Endothelial cell of umbilical vein (primary cell): ENCODE data around the gene ARHGAP28. TPM values are rescaled to one million over a fixed set of nuclear protein-coding genes. Genes with fewer than 3 reads are reported as not detected.

Experiments
- BruUV-seq: library from RNA; stranded (reverse); fragments of 400-500 nt; replicated peaks from 2 replicates; lab custom pipeline; 2021; lab: Mats Ljungman, UMichigan
- CTCF ChIA-PET: fragments of 300-600, 350-600 bp; sonication (Branson Sonifier 250); formaldehyde crosslinking; loops from one replicate; lab custom pipeline; 2021; ENCODE audit warnings: antibody characterized with exemption, inconsistent platforms; lab: Charles Lee
- POLR2A ChIA-PET: fragments of 300-600, 350-600 bp; sonication (Branson Sonifier 250); formaldehyde crosslinking; loops from one replicate; lab custom pipeline; 2021; ENCODE audit warnings: antibody characterized with exemption, inconsistent platforms; lab: Charles Lee
- DNase-seq: peaks from one replicate; pipeline ENCODE4 v3.0.0-alpha.2; 2011; ENCODE audit warnings: low read depth, low spot score
- FAIRE-seq: peaks from 2 replicates; lab custom pipeline; 2011; peaks lifted over from hg19 to GRCh38; lab: Jason Lieb, UNC
- H2AFZ ChIP-seq: 2 replicates; pipeline ENCODE4 v1.6.0; 2012; ENCODE audit warnings: low read depth, low read length, control low read depth, inconsistent platforms
- H3K27ac ChIP-seq: 2 replicates; pipeline ENCODE4 v1.5.1; 2011; ENCODE audit warnings: low read depth, mild to moderate bottlenecking, control low read depth, low read length, moderate library complexity; ENCODE audit not compliant: insufficient read depth
- H3K27me3 ChIP-seq, 2 experiments: 2 replicates each; pipeline versions ENCODE4 v1.6.0 to v1.6.1; 2011; ENCODE audit warnings: low read length in 2 of 2, mixed read lengths in 1 of 2; ENCODE audit not compliant: control insufficient read depth in 2 of 2, insufficient read depth in 2 of 2
- H3K36me3 ChIP-seq, 2 experiments: 2 replicates in 1 of 2; 3 replicates in 1 of 2; pipeline ENCODE4 v1.5.1; 2011; ENCODE audit warnings: low read length in 2 of 2, mild to moderate bottlenecking in 1 of 2, moderate library complexity in 1 of 2; ENCODE audit not compliant: control insufficient read depth in 2 of 2, insufficient read depth in 2 of 2; ENCODE audit errors: extremely low read depth in 1 of 2
- H3K4me1 ChIP-seq: 3 replicates; pipeline ENCODE4 v1.5.1; 2011; ENCODE audit warnings: mild to moderate bottlenecking, low read length; ENCODE audit not compliant: control insufficient read depth, insufficient read depth; ENCODE audit errors: extremely low read depth
- H3K4me2 ChIP-seq: 2 replicates; pipeline ENCODE4 v1.6.1; 2011; ENCODE audit warnings: low read length, control low read depth, mixed read lengths; ENCODE audit not compliant: insufficient read depth
- H3K4me3 ChIP-seq, 3 experiments: fragments of 200-600 bp in 1 of 3; sonication (generic), shearing (Covaris generic) in 1 of 3; replicated peaks in 1 of 3; 2 replicates each; pipeline ENCODE4 v1.5.1; 2011 to 2016; ENCODE audit warnings: control low read depth in 3 of 3, low read length in 3 of 3, mild to moderate bottlenecking in 2 of 3, inconsistent platforms in 1 of 3, low read depth in 1 of 3, moderate library complexity in 1 of 3; ENCODE audit not compliant: insufficient read depth in 1 of 3
- H3K79me2 ChIP-seq: 2 replicates; pipeline ENCODE4 v1.6.0; 2012; ENCODE audit warnings: low read length, inconsistent platforms; ENCODE audit not compliant: control insufficient read depth, insufficient read depth
- H3K9ac ChIP-seq: replicated peaks from 2 replicates; pipeline ENCODE3; 2011; ENCODE audit warnings: low read length, control low read depth; ENCODE audit not compliant: insufficient read depth; ENCODE audit errors: extremely low read depth
- H3K9me1 ChIP-seq: replicated peaks from 3 replicates; pipeline ENCODE4 v1.6.0; 2011; ENCODE audit warnings: mild to moderate bottlenecking, low read length; ENCODE audit not compliant: control insufficient read depth, insufficient read depth; ENCODE audit errors: extremely low read depth
- H3K9me3 ChIP-seq: replicated peaks from 2 replicates; pipeline ENCODE4 v1.5.1; 2012; ENCODE audit warnings: low read length, inconsistent platforms; ENCODE audit not compliant: control insufficient read depth, insufficient read depth
- H4K20me1 ChIP-seq: replicated peaks from 2 replicates; pipeline ENCODE3; 2011; ENCODE audit warnings: mild to moderate bottlenecking, low read length; ENCODE audit not compliant: control insufficient read depth, insufficient read depth; ENCODE audit errors: extremely low read depth
- EZH2 ChIP-seq: IDR thresholded peaks from 2 replicates; pipeline ENCODE4 v1.6.1; 2012; ENCODE audit warnings: borderline replicate concordance, low read depth, mild to moderate bottlenecking, moderate library complexity, low read length, inconsistent platforms; ENCODE audit not compliant: severe bottlenecking
- FOS ChIP-seq: IDR thresholded peaks from 2 replicates; pipeline ENCODE4 v1.6.1; 2011; ENCODE audit warnings: mild to moderate bottlenecking, low read length, moderate library complexity, borderline replicate concordance; ENCODE audit not compliant: insufficient read depth
- GATA2 ChIP-seq: IDR thresholded peaks from 2 replicates; pipeline ENCODE4 v1.7.0; 2011; ENCODE audit warnings: low read depth, mild to moderate bottlenecking, moderate library complexity, mixed read lengths, low read length; ENCODE audit not compliant: insufficient read length, insufficient read depth
- JUN ChIP-seq: IDR thresholded peaks from 2 replicates; pipeline ENCODE4 v1.6.1; 2011; ENCODE audit warnings: borderline replicate concordance, low read depth; ENCODE audit not compliant: insufficient read length, insufficient read depth
- MYC ChIP-seq: IDR thresholded peaks from one replicate; pipeline ENCODE4 v1.6.1; 2011; ENCODE audit warnings: mild to moderate bottlenecking, low read depth, low read length
- POLR2A ChIP-seq: IDR thresholded peaks from 2 replicates; pipeline ENCODE4 v1.6.1; 2012; ENCODE audit warnings: low read depth, mild to moderate bottlenecking, control low read depth, low read length
- POLR2AphosphoS5 ChIP-seq: IDR thresholded peaks from 2 replicates; pipeline ENCODE4 v1.6.1; 2012; ENCODE audit warnings: low read depth, mild to moderate bottlenecking, control low read depth, low read length, moderate library complexity; ENCODE audit not compliant: insufficient read depth
- dilution Hi-C: fragments of 300-500 bp; cut with MboI; formaldehyde crosslinking; loops from one replicate; pipeline ENCODE4 v1.15.0; 2019; ENCODE audit warnings: low sequenced_read_pairs; ENCODE audit not compliant: extremely low pct_ligation_motif_present
- intact Hi-C: fragments of 100-400 bp; cut with micrococcal nuclease; formaldehyde crosslinking; loops from one replicate; pipeline ENCODE4 v1.10.0; 2022
- polyA plus RNA-seq, 4 experiments: library from polyadenylated mRNA; depleted of rRNA in 3 of 4; stranded (reverse) in 3 of 4; unstranded in 1 of 4; fragments of >200 nt; gene quantifications; 2 replicates each; pipeline versions ENCODE4 v1.2.1 to v1.2.3, GENCODE V29; 2011 to 2012; ENCODE audit warnings: missing spikeins in 1 of 4
- total RNA-seq: library from RNA; stranded (reverse); gene quantifications from 2 replicates; pipeline ENCODE4 v1.2.3, GENCODE V29; 2021
- TF ChIP-seq, protein P1 (sequence below), 2 donors: IDR thresholded peaks; 1 replicate in 1 of 2; 2 replicates in 1 of 2; pipeline ENCODE4 v1.5.1; 2011; ENCODE audit warnings: low read length in 2 of 2, mild to moderate bottlenecking in 2 of 2, moderate library complexity in 2 of 2, control low read depth in 1 of 2, inconsistent platforms in 1 of 2, low read depth in 1 of 2; ENCODE audit not compliant: insufficient read depth in 1 of 2; ENCODE audit errors: extremely low read depth in 1 of 2
- TF ChIP-seq, protein P2 (sequence below): IDR thresholded peaks from 2 replicates; pipeline ENCODE4 v1.6.1; 2011; ENCODE audit not compliant: insufficient read depth, insufficient read length

The ARHGAP28 gene
- total and polyA plus RNA-seq, 2 donors (not counting 3 experiments of a cell fraction or from before 2014, with no cell fraction given): 3.8 to 23.4 TPM

DNA sequence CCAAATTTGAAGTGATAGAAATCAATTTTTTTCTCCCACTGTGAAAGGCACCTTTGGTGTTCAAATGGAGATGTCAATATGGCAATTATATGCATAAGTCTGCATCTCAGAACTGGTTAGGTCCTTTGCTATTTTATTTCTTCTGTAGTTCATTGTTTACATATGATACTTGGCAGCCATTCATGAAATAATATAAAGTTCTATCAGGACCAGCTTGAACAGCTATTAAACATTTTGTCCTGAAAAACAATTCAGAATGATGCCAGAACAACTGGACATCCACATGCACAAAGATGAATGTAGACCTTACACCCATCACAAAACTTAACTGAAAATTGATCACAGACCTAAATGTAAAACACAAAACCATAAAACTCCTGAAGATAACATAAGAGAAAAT is 41.8 kb upstream of the ARHGAP28 start:
- H3K4me1 ChIP-seq: no peaks in the 10 kb centered on the region
- intact Hi-C loops: no loop called here
- BruUV-seq: no TSS peak
- POLR2A ChIA-PET: no interaction called here
- DNase-seq (no peak), FAIRE-seq (no peak)
- TF ChIP-seq FOS: no peak
- no peaks in the 10 kb centered on the region for H3K9me1 ChIP-seq
- H3K27me3 ChIP-seq: peaks cover 0 to 2% of the 10 kb centered on the region in 2 experiments
- H4K20me1 ChIP-seq: no peaks in the 10 kb centered on the region
- no peak overlapping the region for H2AFZ ChIP-seq
- H3K36me3 ChIP-seq: no peaks in the 10 kb centered on the region
- dilution Hi-C loops: no loop called here
- H3K4me2 ChIP-seq: no peak overlapping the region
- no peaks in the 10 kb centered on the region for H3K9me3 ChIP-seq
- H3K9ac ChIP-seq: no peak overlapping the region
- CTCF ChIA-PET: no interaction called here
- no peak overlapping the region for H3K4me3 ChIP-seq
- no peak overlapping the region for H3K27ac ChIP-seq
- no peaks in the 10 kb centered on the region for H3K79me2 ChIP-seq

DNA sequence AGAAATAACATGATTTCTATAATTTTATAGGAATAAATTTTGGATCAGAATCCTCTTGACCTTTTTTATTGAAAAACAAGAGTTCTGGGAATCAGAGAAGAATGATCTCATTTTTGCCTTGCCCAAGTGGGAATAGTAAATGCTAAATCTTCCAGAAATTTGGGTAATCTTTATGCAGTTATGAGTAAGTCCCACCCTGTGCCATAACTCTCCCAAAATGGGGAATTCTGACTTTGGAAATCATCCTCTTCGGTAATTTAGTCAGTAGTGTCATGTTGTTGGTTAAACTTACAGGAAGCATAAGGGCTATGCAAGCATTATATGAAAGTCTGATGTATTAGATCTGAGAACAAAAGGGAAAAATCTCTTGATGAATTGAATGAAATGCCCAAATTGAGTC is 20.6 kb upstream of the ARHGAP28 start:
- Histone ChIP-seq H3K9me1 (no peaks in the 10 kb centered on the region), H3K4me2 (no peak overlapping the region), H3K9me3 (no peaks in the 10 kb centered on the region), H3K27ac (no peak overlapping the region), H3K36me3 (no peaks in the 10 kb centered on the region), H4K20me1 (no peaks in the 10 kb centered on the region), H3K4me3 (no peak overlapping the region), H3K27me3 (no peaks in the 10 kb centered on the region), H2AFZ (no peak overlapping the region), H3K9ac (no peak overlapping the region), H3K79me2 (no peaks in the 10 kb centered on the region), H3K4me1 (no peaks in the 10 kb centered on the region)
- intact Hi-C loops: no loop called here
- FAIRE-seq: no peak
- dilution Hi-C loops: no loop called here
- BruUV-seq: no TSS peak
- DNase-seq: no peak
- TF ChIP-seq, protein P1, sequence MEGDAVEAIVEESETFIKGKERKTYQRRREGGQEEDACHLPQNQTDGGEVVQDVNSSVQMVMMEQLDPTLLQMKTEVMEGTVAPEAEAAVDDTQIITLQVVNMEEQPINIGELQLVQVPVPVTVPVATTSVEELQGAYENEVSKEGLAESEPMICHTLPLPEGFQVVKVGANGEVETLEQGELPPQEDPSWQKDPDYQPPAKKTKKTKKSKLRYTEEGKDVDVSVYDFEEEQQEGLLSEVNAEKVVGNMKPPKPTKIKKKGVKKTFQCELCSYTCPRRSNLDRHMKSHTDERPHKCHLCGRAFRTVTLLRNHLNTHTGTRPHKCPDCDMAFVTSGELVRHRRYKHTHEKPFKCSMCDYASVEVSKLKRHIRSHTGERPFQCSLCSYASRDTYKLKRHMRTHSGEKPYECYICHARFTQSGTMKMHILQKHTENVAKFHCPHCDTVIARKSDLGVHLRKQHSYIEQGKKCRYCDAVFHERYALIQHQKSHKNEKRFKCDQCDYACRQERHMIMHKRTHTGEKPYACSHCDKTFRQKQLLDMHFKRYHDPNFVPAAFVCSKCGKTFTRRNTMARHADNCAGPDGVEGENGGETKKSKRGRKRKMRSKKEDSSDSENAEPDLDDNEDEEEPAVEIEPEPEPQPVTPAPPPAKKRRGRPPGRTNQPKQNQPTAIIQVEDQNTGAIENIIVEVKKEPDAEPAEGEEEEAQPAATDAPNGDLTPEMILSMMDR (IDR thresholded peaks at IDR 0.05; ENCODE audit: extremely low read depth in 1 of 2, insufficient read depth in 1 of 2, low read depth in 1 of 2, low read length in 2 of 2): no peak
- TF ChIP-seq MYC: no peak
- TF ChIP-seq FOS: no peak
- TF ChIP-seq, protein P2, sequence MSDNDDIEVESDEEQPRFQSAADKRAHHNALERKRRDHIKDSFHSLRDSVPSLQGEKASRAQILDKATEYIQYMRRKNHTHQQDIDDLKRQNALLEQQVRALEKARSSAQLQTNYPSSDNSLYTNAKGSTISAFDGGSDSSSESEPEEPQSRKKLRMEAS: no peak
- TF ChIP-seq EZH2: no peak
- TF ChIP-seq POLR2A: no peak
- TF ChIP-seq GATA2: no peak
- no peak for TF ChIP-seq POLR2AphosphoS5
- no peak for TF ChIP-seq JUN
- POLR2A ChIA-PET: no interaction called here
- CTCF ChIA-PET: no interaction called here
